PFSK-1 (cell line): Measurements from ENCODE around the gene ZNF644.

Experiments used
- FOXP2 ChIP-seq: optimal IDR thresholded peaks from 2 replicates; pipeline ENCODE3; 2011; ENCODE audit warnings: borderline replicate concordance, control low read depth, inconsistent platforms; ENCODE audit not compliant: insufficient read depth; ENCODE audit errors: extremely low read length, extremely low read depth
- POLR2AphosphoS5 ChIP-seq: IDR thresholded peaks from 2 replicates; pipeline ENCODE4 v1.6.1; 2012; ENCODE audit warnings: low read depth, mild to moderate bottlenecking, control low read depth, low read length, moderate library complexity
- REST ChIP-seq, 2 experiments: IDR thresholded peaks; 2 replicates each; pipeline versions ENCODE4 v1.6.1 to v1.8.0; 2011 to 2012; ENCODE audit warnings: low read depth in 2 of 2, low read length in 2 of 2, control low read depth in 1 of 2, inconsistent platforms in 1 of 2, mild to moderate bottlenecking in 1 of 2, moderate library complexity in 1 of 2; ENCODE audit not compliant: insufficient read depth in 1 of 2
- SIN3A ChIP-seq: IDR thresholded peaks from 2 replicates; pipeline ENCODE4 v1.6.1; 2012; ENCODE audit warnings: mild to moderate bottlenecking, low read length, moderate library complexity, borderline replicate concordance; ENCODE audit not compliant: insufficient read depth
- TAF1 ChIP-seq: IDR thresholded peaks from 2 replicates; pipeline ENCODE4 v1.6.1; 2012; ENCODE audit warnings: low read length, control low read depth, borderline replicate concordance; ENCODE audit not compliant: insufficient read depth

The ZNF644 gene

GRCh38 chr1:90952906-90953305 is 68.9 kb downstream of the ZNF644 start:
- TF ChIP-seq TAF1 (no peak), REST (IDR thresholded peaks at IDR 0.05; ENCODE audit: insufficient read depth in 1 of 2, low read depth in 2 of 2, low read length in 2 of 2) (no peak), POLR2AphosphoS5 (no peak), SIN3A (no peak), FOXP2 (no peak)

GRCh38 chr1:90951009-90951408 is 70.8 kb downstream of the ZNF644 start:
- TF ChIP-seq REST (IDR thresholded peaks at IDR 0.05; ENCODE audit: insufficient read depth in 1 of 2, low read depth in 2 of 2, low read length in 2 of 2) (no peak), SIN3A (no peak), POLR2AphosphoS5 (no peak), FOXP2 (no peak), TAF1 (no peak)

GRCh38 chr1:90948301-90948700 is 73.5 kb downstream of the ZNF644 start:
- TF ChIP-seq FOXP2 (no peak), TAF1 (no peak), POLR2AphosphoS5 (no peak), SIN3A (no peak), REST (IDR thresholded peaks at IDR 0.05; ENCODE audit: insufficient read depth in 1 of 2, low read depth in 2 of 2, low read length in 2 of 2) (no peak)

GRCh38 chr1:90946630-90947029 is 75.2 kb downstream of the ZNF644 start:
- TF ChIP-seq TAF1 (no peak), SIN3A (no peak), FOXP2 (no peak), POLR2AphosphoS5 (no peak), REST (IDR thresholded peaks at IDR 0.05; ENCODE audit: insufficient read depth in 1 of 2, low read depth in 2 of 2, low read length in 2 of 2) (no peak)

GRCh38 chr1:90945287-90945686 is 76.5 kb downstream of the ZNF644 start:
- TF ChIP-seq SIN3A, result no peak
- TF ChIP-seq FOXP2, result no peak
- no peak for TF ChIP-seq POLR2AphosphoS5
- no peak for TF ChIP-seq TAF1
- no peak for TF ChIP-seq REST (IDR thresholded peaks at IDR 0.05; ENCODE audit: insufficient read depth in 1 of 2, low read depth in 2 of 2, low read length in 2 of 2)
